Bronchial epithelial cell (primary cell): Measurements from ENCODE around the gene SCARF1. TPM values are rescaled to one million over a fixed set of nuclear protein-coding genes. Genes with fewer than 3 reads are reported as not detected.

ENCODE experiments used
- DNase-seq: peaks from one replicate; pipeline ENCODE4 v3.0.0-alpha.2; 2010; ENCODE audit warnings: low read depth
- FAIRE-seq: peaks from 2 replicates; lab custom pipeline; 2011; peaks lifted over from hg19 to GRCh38; lab: Jason Lieb, UNC
- H3K27me3 ChIP-seq: 2 replicates; pipeline ENCODE4 v1.5.1; 2011; ENCODE audit warnings: low read length; ENCODE audit not compliant: control insufficient read depth, insufficient read depth
- H3K36me3 ChIP-seq: 2 replicates; pipeline ENCODE4 v1.5.1; 2011; ENCODE audit warnings: low read length; ENCODE audit not compliant: control insufficient read depth, insufficient read depth
- H3K4me3 ChIP-seq: 2 replicates; pipeline ENCODE4 v1.5.1; 2011; ENCODE audit warnings: mild to moderate bottlenecking, low read depth, low read length, control low read depth
- CTCF ChIP-seq: IDR thresholded peaks from 2 replicates; pipeline ENCODE4 v1.5.1; 2011; ENCODE audit warnings: mild to moderate bottlenecking, moderate library complexity, low read length, control low read depth, inconsistent platforms; ENCODE audit not compliant: insufficient read depth, severe bottlenecking
- total RNA-seq: library from RNA; depleted of rRNA; stranded (reverse); fragments of >200 nt; gene quantifications from 2 replicates; pipeline ENCODE4 v1.2.1, GENCODE V29; 2014

Gene SCARF1
- total RNA-seq, 1 donor from 2014 or later, result 0.53 TPM

GRCh38 chr17:1643999-1644492, 1.5 kb downstream of the SCARF1 start:
- FAIRE-seq (no peak), DNase-seq (no peak)
- no peak for TF ChIP-seq CTCF
- H3K4me3 ChIP-seq, result peak overlapping the region; percentile 35
- peaks cover 2% of the 10 kb centered on the region for H3K36me3 ChIP-seq
- H3K27me3 ChIP-seq, result no peaks in the 10 kb centered on the region

DNA sequence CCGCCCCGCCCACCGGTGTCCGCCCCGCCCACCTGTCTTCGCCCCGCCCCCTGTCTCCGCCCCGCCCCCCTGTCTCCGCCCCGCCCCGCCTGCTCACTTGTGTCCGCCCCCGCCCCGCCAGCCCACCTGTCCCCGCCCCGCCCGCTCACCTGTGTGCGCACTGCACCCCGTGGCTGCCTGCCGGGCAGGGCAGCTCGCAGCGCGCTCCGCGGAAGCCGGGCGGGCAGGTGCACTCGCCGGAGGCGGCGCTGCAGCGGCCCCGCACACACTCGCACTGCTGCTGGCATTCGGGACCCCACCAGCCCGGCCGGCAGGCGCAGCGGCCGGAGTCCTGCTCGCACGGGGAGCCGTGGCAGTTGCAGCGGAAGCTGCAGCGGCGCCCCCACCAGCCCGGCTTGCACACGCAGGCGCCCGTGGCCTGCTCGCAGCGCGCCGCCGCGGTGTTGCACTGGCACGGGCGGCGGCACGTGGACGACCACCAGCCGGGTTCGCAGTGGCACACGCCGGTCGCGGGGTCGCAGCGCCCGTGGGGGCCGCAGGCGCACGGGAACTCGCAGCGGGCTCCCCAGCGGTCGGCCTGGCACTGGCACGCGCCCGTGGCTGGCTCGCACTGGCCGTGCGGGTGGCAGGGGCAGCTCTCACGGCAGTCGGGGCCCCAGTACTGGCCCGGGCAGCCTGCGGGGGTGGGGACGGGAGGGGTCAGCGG, 2.1 kb downstream of the SCARF1 start:
- Histone ChIP-seq H3K4me3 (peak overlapping the region; percentile 35), H3K36me3 (peaks cover 2% of the 10 kb centered on the region), H3K27me3 (no peaks in the 10 kb centered on the region)
- FAIRE-seq, result no peak
- DNase-seq, result peak; percentile 40
- TF ChIP-seq CTCF, result peak; percentile 35

GRCh38 chr17:1641065-1641403, 4.5 kb downstream of the SCARF1 start:
- H3K27me3 ChIP-seq, result no peaks in the 10 kb centered on the region
- DNase-seq, result no peak
- H3K36me3 ChIP-seq, result no peaks in the 10 kb centered on the region
- H3K4me3 ChIP-seq, result no peak overlapping the region
- no peak for TF ChIP-seq CTCF
- FAIRE-seq, result no peak

GRCh38 chr17:1640329-1641064, 5.0 kb downstream of the SCARF1 start:
- H3K36me3 ChIP-seq, result no peaks in the 10 kb centered on the region
- TF ChIP-seq CTCF, result no peak
- H3K4me3 ChIP-seq, result no peak overlapping the region
- DNase-seq (no peak), FAIRE-seq (no peak)
- no peaks in the 10 kb centered on the region for H3K27me3 ChIP-seq

GRCh38 chr17:1639549-1640180, 5.9 kb downstream of the SCARF1 start:
- FAIRE-seq, result no peak
- Histone ChIP-seq H3K27me3 (no peaks in the 10 kb centered on the region), H3K36me3 (no peaks in the 10 kb centered on the region), H3K4me3 (no peak overlapping the region)
- no peak for DNase-seq
- TF ChIP-seq CTCF, result no peak
